NCI-H2196 treated with DMSO at 0.1 percent for 48 hours (cell line): ENCODE results near the gene CELF1.

Source experiments
- DNase-seq: peaks from one replicate; lab custom pipeline; 2025; ENCODE audit not compliant: unreplicated experiment; lab: John Stamatoyannopoulos, UW

Gene CELF1

GRCh38 chr11:47488674-47489394 is 64.1 kb downstream of the CELF1 start:
- no peak for DNase-seq

DNA sequence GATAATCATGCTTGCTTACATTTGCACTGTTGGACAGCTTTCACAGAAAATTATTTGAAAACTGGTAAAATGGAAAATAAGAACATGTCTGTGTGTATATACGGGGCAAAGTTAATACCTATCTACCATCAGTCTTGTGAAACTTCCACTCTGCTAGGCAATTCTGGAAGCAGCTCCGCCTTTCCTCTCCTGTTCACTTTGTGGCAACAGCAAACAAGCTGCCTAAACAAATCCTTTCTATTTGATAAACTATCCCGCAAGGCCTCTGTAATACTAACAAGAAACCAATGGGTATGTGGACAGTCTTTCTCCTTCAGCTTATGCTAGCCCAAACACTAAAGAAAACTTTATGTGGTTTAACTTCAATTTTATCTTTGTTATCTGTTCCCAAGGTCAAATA is 64.8 kb downstream of the CELF1 start:
- no peak for DNase-seq

DNA sequence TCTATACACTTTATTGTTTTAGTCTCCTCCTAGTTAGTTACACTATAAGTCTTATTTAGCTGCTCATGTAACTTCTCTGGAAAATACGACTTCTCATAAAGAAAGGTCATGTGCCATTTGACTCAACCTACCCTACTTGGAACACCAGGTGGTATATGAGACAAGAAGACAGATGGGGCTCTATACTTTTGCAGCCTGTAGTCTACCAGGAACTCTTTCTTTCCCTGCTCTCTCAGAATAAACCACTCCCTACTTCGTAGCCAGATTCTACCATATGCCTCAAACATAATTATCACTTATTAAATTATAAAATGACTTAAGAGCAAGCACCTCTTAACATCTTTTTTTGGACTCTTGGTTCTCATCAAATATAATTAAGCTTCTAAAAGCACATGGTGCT is 65.5 kb downstream of the CELF1 start:
- DNase-seq = no peak

- peak; percentile 41 for DNase-seq
These were observed 67.8 kb downstream of the CELF1 start for GRCh38 chr11:47485107-47485506.

DNA sequence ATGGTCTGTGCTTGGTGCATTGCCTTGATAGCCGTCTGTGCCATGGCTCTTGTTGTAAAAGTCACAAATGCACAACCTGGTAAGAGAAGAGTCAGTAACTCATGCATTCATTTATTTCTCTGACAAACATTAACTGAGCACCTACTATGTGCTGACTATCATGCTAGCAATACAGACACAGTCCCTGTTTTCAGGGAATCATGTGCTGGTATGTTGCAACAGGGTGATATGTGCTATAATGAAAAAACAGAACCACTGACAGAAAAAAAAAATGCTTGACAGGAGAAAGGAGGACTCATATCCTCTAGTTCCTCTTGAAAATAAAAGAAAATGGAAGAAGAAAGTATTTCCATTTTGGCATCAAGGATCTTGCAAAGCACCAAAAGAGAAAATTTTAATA is 69.5 kb downstream of the CELF1 start:
- DNase-seq = no peak

DNA sequence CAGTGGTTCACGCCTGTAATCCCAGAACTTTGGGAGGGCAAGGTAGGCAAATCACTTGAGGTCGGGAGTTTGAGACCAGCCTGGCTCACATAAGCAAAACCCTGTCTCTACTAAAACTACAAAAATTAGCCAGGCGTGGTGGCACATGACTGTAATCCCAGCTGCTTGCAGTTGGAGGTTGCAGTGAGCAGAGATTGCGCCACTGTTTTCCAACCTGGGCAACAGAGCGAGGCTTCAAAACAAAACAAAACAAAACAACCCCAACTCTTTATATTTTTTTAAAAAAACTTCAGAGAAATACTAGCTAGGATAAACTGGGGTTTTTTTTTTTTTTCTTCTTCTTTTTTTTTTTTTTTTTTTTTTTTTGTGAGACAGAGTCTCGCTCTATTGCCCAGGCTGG is 72.2 kb downstream of the CELF1 start:
- no peak for DNase-seq

DNA sequence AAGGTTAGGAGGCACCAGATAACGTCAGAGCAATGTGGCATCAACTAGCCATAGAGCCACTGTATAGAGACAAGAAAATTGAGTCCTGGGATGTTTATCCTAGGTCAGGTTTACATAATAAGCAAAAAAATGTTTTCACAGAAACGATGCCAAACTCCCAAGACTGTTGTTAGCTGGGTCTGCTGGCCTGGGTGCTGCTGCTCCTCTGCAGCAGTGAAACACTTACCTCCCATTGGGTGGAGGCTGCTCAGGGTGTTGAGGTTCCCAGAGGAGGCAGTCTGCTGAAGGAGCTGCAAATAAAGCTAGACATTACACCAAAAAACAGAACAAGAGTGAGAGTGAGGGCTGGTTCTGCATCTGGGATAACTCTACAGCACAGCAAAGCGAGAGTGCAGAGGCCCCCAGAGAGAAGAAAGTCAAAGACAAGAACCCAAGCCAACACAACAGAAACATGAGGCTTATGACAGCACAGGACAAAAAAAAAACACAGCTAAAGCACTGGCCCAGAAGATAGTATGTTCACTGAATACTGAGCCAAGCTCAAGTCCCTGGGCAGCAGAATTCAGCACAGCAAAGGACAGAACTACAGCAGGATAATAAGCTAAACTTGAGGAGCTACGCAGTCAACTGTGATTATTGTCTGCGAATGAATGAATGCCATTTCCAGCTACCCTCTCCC is 74.1 kb downstream of the CELF1 start:
- no peak for DNase-seq

GRCh38 chr11:47477753-47478152 is 75.2 kb downstream of the CELF1 start:
- no peak for DNase-seq

- DNase-seq = no peak
These were observed 75.6 kb downstream of the CELF1 start for GRCh38 chr11:47477323-47477722.

DNA sequence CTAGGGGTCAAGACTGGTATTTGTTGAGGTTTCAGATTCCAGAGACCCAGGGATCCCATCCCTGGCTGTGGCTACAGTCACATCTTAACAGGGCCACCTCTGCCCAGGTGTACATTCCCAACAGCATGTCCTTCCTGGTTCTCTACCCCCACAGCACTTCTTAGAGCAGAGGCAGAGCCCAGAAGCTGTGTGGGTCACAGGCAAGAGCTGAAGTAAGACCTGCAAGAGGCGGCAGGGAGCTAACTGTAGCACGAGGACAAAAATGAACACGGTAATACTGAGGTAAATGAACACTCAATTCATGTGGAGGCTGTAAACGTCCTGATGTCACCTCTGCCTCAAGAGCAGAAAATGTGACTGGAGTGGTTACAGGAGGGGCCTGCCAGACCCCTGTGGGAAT is 82.3 kb downstream of the CELF1 start:
- no peak for DNase-seq

GRCh38 chr11:47469361-47470179 is 83.4 kb downstream of the CELF1 start:
- DNase-seq = no peak

- no peak for DNase-seq
These were observed 84.2 kb downstream of the CELF1 start for GRCh38 chr11:47468598-47469214.

DNA sequence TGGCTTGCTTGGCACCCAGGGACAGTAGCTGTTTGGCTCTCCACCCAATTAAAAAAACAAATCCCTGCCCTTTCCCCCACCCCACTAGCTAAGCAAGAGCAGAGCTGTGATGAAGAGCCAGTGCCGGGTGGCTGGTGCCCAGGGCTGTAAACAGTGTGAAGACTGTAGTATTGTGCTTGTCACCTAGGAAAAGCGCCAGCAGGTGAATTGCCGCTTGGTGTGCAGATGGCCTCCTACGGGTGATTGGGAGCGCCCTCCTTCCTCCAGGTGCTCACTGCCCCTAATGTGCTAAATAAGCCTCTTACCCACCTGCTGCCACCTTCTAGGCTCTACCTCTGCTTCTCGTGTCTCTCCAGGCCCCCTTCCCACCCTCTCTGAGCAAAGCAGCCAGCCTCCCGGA is 85.6 kb downstream of the CELF1 start:
- peak; percentile 67 for DNase-seq

DNA sequence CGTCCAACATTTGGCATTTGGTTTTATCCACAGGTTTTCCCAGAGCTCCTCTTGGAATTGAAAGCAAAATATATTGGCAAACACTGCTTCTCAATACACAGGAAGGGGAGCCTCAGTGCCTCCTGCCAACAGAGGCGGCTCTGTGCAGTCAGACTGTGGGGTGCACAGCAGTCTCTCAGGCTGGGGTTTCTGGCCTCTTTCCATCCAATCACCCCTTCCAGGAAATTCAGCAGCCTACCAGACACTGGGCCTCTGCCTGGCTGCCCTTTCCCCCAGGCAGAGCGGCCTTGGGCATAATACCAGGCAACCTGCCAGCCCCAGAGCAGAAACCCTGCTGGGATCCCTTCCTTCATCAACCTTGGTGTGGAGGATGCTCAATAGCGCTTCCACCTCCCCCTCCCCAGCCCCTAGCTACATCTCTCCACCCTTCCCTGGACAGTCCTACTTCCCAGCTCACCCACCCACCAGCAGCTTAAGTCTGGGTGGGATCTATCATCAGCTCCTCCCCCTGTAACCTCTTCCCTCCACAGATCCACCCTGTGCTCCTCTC is 86.2 kb downstream of the CELF1 start:
- peak; percentile 88 for DNase-seq

- DNase-seq = no peak
These were observed 86.7 kb downstream of the CELF1 start for GRCh38 chr11:47466201-47466600.

- DNase-seq = no peak
These were observed 88.4 kb downstream of the CELF1 start for GRCh38 chr11:47464483-47464882.

DNA sequence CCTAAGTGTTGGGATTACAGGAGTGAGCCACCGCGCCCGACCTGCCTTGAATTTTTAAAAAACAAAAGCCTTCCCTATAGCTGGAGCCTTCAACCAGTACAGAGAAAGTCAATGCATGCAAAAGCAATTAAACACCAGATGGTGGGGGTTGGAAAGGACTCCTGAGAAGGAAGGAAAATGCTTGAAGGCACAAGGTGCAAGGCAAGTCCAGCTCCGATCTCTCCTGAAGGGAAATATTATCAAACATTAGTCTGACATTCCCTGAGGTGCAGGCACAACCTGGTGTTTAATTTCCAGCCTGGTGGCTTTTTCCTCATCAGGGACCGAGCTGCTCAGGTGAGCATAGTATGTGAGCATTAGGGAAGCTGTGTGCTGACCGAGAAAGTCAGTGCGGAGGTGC is 91.1 kb downstream of the CELF1 start:
- DNase-seq = no peak

- no peak for DNase-seq
These were observed 92.2 kb downstream of the CELF1 start for GRCh38 chr11:47460571-47461235.

DNA sequence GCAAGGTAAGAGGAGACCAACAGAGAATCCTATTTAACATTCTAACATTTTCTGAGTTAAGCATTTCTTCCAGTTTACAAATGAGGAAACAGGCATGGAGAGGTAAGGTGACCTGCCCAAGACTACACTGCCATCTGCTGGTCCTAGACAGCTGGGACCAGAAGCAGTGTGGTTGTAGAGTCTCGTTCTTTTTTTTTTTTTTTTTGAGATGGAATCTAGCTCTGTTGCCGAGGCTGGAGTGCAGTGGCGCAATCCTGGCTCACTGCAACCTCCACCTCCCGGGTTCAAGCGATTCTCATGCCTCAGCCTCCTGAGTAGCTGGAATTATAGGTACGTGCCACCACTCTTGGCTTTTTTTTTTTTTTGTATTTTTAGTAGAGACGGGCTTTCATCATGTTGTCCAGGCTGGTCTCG is 98.7 kb downstream of the CELF1 start:
- peak; percentile 71 for DNase-seq

- no peak for DNase-seq
These were observed 99.6 kb downstream of the CELF1 start for GRCh38 chr11:47453365-47453764.

DNA sequence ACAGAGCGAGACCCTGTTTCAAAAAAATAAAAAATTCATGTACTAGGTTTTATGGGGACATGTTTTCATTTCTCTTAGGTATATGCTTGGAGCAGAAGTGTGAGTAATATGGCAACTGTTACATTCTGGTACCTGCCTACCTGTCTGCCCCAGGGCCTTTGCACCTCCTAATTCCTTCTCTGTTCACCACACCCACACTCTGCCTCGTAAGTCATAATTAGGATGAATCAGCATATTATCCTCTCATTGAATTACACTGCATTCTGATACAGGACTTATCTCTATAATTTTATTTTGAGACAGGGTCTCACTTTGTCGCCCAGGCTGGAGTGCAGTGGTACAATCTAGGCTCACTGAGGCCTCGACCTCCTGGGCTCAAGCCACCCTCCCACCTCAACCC is 100.9 kb downstream of the CELF1 start:
- no peak for DNase-seq
